NCI-H1417 treated with DMSO at 0.1 percent for 48 hours (cell line): ENCODE data around the gene EPB41.
A peak's percentile ranks its signal among the peaks of the same experiment; 100 is the strongest.
"Not testable (repeated sequence)": the region's sequence is repeated elsewhere in the genome, so short reads cannot be mapped to it uniquely, and the experiment has no call there.

ENCODE experiments used
- DNase-seq: peaks from one replicate; lab custom pipeline; 2025; lab: John Stamatoyannopoulos, UW

Gene EPB41

GRCh38 chr1:28914228-28915030 lies at the start of gene EPB41:
Gene EPB41, plus strand, starts transcription at chr1:28914569. Its CDS starts 72,869 bp downstream, at chr1:28987438.
- DNase-seq = peak; percentile 79

GRCh38 chr1:28864695-28865094 lies 49.7 kb upstream of the EPB41 start:
- no peak for DNase-seq

- no peak for DNase-seq
Observed at GRCh38 chr1:28865997-28866650, 48.2 kb upstream of the EPB41 start.

GRCh38 chr1:28867850-28868249 lies 46.5 kb upstream of the EPB41 start:
- no peak for DNase-seq

- no peak for DNase-seq
Observed at GRCh38 chr1:28869952-28870351, 44.4 kb upstream of the EPB41 start.

- no peak for DNase-seq
Observed at GRCh38 chr1:28871631-28872401, 42.6 kb upstream of the EPB41 start.

GRCh38 chr1:28875134-28875533 lies 39.2 kb upstream of the EPB41 start:
- not testable (repeated sequence) for DNase-seq

- peak; percentile 58 for DNase-seq
Observed at GRCh38 chr1:28877132-28877781, 37.1 kb upstream of the EPB41 start.

GRCh38 chr1:28878796-28879195 lies 35.6 kb upstream of the EPB41 start:
- no peak for DNase-seq

GRCh38 chr1:28882009-28882628 lies 32.2 kb upstream of the EPB41 start:
- DNase-seq = peak; percentile 48

- DNase-seq = no peak
Observed at GRCh38 chr1:28883242-28883616, 31.1 kb upstream of the EPB41 start.

GRCh38 chr1:28885472-28885877 lies 28.9 kb upstream of the EPB41 start:
- DNase-seq = no peak

GRCh38 chr1:28885977-28886730 lies 28.2 kb upstream of the EPB41 start:
- DNase-seq = no peak

GRCh38 chr1:28886731-28887418 lies 27.5 kb upstream of the EPB41 start:
- DNase-seq = no peak

GRCh38 chr1:28887419-28887834 lies 26.9 kb upstream of the EPB41 start:
- no peak for DNase-seq

GRCh38 chr1:28887835-28888682 lies 26.3 kb upstream of the EPB41 start:
- no peak for DNase-seq

GRCh38 chr1:28888915-28889314 lies 25.5 kb upstream of the EPB41 start:
- DNase-seq = no peak

- DNase-seq = no peak
Observed at GRCh38 chr1:28889357-28889756, 25.0 kb upstream of the EPB41 start.

- no peak for DNase-seq
Observed at GRCh38 chr1:28890435-28890834, 23.9 kb upstream of the EPB41 start.
